ENCODE results near the gene RNASE13.
"Not testable (repeated sequence)": the region's sequence is repeated elsewhere in the genome, so short reads cannot be mapped to it uniquely, and the experiment has no call there.

RNASE13 gene

DNA sequence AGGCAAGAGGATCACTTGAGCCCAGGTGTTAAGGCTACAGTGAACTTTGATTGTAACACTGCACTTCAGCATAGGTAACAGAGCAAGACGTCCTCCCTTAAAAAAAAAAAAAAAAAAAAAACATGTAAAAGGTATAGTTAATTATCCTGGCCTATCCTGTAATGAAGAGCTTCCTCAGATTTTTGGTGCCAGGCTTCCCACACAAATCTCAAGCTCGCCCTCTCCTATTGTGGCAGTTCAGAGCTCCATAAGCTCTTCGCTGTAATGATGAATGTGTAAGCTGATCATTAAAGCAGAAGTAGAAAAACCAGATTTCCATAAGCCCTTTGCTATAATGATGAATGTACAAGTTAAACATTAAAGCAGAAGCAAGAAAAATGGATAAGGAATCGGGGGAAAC lies 37.5 kb downstream of the RNASE13 start:
- no peak for DNase-seq (ENCODE audit: low spot score)
- TF ChIP-seq, protein P1, sequence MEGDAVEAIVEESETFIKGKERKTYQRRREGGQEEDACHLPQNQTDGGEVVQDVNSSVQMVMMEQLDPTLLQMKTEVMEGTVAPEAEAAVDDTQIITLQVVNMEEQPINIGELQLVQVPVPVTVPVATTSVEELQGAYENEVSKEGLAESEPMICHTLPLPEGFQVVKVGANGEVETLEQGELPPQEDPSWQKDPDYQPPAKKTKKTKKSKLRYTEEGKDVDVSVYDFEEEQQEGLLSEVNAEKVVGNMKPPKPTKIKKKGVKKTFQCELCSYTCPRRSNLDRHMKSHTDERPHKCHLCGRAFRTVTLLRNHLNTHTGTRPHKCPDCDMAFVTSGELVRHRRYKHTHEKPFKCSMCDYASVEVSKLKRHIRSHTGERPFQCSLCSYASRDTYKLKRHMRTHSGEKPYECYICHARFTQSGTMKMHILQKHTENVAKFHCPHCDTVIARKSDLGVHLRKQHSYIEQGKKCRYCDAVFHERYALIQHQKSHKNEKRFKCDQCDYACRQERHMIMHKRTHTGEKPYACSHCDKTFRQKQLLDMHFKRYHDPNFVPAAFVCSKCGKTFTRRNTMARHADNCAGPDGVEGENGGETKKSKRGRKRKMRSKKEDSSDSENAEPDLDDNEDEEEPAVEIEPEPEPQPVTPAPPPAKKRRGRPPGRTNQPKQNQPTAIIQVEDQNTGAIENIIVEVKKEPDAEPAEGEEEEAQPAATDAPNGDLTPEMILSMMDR (IDR thresholded peaks at IDR 0.05; ENCODE audit: extremely low read depth, insufficient read depth, missing control alignments), result no peak
- in situ Hi-C loops (cut with MboI; ENCODE audit: low pct_unique_long_range_greater_than_20kb, low sequenced_read_pairs, unreplicated experiment), result no loop called here

DNA sequence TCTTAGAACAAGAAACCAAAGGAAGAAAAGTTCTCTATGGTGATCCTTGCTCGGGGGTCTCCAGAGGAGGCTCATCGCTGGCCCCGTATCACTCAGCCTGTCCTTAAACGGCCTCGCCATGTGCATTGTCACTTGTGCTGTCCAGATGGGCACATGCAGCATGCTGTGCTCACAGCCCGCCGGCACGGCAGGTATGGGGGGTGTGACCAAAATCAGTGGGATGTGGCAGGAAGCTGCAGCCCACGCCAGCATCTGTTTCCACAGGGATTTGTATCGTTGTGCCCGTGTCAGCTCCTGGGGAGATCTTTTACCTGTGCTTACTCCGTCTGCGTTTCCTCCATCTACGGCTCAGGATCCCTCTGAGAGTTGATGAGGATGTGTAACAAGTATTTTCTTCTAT lies 38.1 kb downstream of the RNASE13 start:
- in situ Hi-C loops (cut with MboI; ENCODE audit: low pct_unique_long_range_greater_than_20kb, low sequenced_read_pairs, unreplicated experiment), result no loop called here
- no peak for DNase-seq (ENCODE audit: low spot score)
- TF ChIP-seq, protein P1 (IDR thresholded peaks at IDR 0.05; ENCODE audit: extremely low read depth, insufficient read depth, missing control alignments), result no peak

DNA sequence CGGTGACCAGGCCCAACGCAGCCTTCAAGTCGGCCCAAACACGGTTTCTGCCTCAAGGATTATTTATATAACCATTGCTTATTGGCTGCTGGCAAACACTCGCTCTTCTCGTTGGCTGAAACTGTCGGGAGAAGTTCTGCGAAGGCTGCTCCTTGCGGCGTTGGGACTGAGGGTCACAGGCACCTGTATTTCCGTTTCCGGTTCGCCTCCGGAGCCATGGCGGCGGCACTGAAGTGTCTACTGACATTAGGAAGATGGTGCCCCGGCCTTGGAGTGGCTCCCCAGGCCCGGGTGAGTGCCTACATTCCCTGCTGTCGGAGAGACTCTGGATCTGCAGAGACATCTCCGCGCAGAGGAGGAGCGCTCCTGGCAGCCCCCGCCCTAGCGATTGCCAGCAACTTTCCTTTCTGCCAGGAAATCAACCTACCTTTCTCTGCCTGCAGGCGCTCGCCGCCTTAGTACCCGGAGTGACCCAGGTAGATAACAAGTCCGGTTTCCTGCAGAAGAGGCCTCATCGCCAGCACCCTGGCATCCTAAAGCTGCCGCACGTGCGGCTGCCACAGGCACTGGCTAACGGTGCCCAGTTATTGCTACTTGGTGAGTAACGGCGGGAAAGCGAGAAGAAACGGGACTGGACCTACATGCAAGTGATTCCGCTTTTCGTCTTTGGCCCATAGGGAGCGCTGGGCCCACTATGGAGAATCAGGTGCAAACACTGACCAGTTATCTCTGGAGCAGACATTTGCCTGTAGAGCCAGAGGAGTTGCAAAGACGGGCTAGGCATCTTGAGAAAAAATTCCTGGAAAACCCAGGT lies 44.6 kb downstream of the RNASE13 start, which contains the start of gene METTL17:
Gene METTL17 (plus strand): TSS at position 194 of the 814 bp plus-strand sequence. CDS start 23 bp downstream, at position 217.
- TF ChIP-seq, protein P1 (IDR thresholded peaks at IDR 0.05; ENCODE audit: extremely low read depth, insufficient read depth, missing control alignments), result peak; percentile 41
- in situ Hi-C loops (cut with MboI; ENCODE audit: low pct_unique_long_range_greater_than_20kb, low sequenced_read_pairs, unreplicated experiment), result no loop called here
- DNase-seq (ENCODE audit: low spot score), result peak; percentile 90

DNA sequence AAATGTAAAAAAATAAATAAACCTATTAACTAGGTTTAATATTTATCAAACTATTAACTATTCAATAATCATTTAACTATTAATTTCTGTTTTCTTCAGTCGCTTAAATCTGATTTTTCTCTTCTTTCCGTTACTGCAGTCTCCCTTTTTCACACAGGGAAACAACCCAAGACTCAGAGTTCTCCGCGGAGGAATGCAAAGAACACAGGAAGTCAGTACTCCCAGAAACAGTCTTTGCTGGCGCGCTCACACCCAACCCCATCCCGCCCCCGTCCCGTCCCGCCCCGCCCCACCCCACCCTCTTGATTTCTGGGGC lies 45.2 kb downstream of the RNASE13 start:
- no peak for DNase-seq (ENCODE audit: low spot score)
- TF ChIP-seq, protein P1 (IDR thresholded peaks at IDR 0.05; ENCODE audit: extremely low read depth, insufficient read depth, missing control alignments), result no peak
- in situ Hi-C loops (cut with MboI; ENCODE audit: low pct_unique_long_range_greater_than_20kb, low sequenced_read_pairs, unreplicated experiment), result no loop called here

DNA sequence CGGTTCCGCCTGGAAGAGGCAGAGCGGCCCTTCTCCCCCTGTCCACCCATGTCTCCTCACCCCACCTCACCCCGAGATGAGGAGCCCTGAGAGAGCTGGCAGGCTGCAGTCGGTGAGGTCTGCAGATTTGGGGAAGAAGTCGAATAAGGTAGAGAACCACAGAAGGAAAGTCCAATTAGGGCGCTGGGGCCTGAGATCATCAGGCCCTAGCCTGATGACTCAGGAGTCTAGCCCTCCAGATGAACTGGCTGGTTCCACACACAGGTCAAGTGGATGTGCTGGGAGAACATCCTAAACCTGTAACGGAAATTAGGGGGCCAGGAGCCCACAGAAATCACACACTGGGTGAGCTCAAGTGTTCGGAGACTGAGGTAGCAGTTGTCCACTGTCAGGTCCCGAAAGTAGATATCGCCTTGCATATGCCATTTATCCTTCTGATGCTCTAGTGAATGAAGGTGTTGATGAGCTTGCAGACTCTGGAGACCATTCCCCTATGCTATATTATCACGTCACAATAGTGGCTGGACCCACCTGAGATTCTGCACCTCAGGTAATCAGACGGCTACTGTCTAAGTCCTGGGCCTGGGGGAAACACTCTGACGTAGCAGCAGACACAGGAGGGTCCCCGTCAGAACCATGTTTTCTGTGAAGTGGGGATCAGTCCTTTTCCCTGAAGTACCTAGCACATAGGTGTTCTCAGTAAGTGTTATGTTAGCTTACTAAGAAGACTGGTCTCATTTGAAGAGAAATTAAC lies 45.7 kb downstream of the RNASE13 start:
- TF ChIP-seq, protein P1 (IDR thresholded peaks at IDR 0.05; ENCODE audit: extremely low read depth, insufficient read depth, missing control alignments), result no peak
- in situ Hi-C loops (cut with MboI; ENCODE audit: low pct_unique_long_range_greater_than_20kb, low sequenced_read_pairs, unreplicated experiment), result no loop called here
- no peak for DNase-seq (ENCODE audit: low spot score)

DNA sequence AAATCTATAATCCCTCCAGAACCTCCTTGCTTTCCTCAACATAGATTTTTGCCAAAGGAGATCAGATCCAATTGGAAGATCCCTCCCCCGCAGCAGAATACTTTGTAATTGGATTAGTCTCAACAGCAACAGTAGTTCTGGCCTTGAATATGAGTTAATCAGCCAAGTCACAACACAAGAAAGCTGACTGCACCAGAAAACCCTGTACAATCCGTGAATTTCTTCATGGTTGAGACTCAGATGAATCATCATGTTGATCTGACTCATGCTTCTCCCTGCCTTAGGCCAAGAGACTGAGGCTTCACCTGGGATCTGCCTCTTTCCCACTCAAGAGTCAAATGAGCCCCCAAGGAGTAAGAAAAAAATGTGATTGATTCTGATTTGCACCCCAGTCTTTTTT lies 47.8 kb downstream of the RNASE13 start:
- DNase-seq (ENCODE audit: low spot score), result no peak

DNA sequence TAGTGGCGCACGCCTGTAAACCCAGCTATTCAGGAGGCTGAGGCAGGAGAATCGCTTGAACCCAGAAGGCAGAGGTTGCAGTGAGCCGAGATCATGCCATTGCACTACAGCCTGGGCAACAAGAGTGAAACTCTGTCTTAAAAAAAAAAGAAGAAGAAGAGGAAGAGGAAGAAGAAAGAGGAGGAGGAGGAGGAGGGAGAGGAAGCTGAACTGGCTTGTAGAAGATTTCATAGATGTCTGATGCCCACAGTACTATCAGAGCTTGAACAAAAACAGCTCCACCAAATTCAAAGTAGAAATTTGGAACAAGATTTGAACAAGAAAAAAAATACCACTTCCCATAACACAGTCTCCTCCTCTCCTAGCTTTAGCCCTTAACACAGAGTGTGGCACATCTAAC lies 49.0 kb downstream of the RNASE13 start:
- in situ Hi-C loops (cut with MboI; ENCODE audit: low pct_unique_long_range_greater_than_20kb, low sequenced_read_pairs, unreplicated experiment); DNase-seq (ENCODE audit: low spot score): not testable (repeated sequence)

More for the DNA sequence above, 47.8 kb downstream of the RNASE13 start:
- in situ Hi-C loops (cut with MboI; ENCODE audit: low pct_unique_long_range_greater_than_20kb, low sequenced_read_pairs, unreplicated experiment), result no loop called here
- TF ChIP-seq, protein P1 (IDR thresholded peaks at IDR 0.05; ENCODE audit: extremely low read depth, insufficient read depth, missing control alignments), result no peak
